Keratinocyte (primary cell): ENCODE data around the gene ST8SIA1. TPM values are rescaled to one million over a fixed set of nuclear protein-coding genes. Genes with fewer than 3 reads are reported as not detected.

ENCODE experiments used
- DNase-seq: peaks from one replicate; pipeline ENCODE4 v3.0.0-alpha.2; 2011; ENCODE audit warnings: low read depth, missing footprints, low spot score
- FAIRE-seq: peaks from 2 replicates; lab custom pipeline; 2011; peaks lifted over from hg19 to GRCh38; lab: Jason Lieb, UNC
- H2AFZ ChIP-seq: 2 replicates; pipeline ENCODE4 v1.6.0; 2012; ENCODE audit warnings: low read length, control low read depth, inconsistent platforms; ENCODE audit not compliant: control insufficient read depth
- H3K27ac ChIP-seq: 2 replicates; pipeline ENCODE4 v1.5.1; 2011; ENCODE audit warnings: low read length; ENCODE audit not compliant: control insufficient read depth, insufficient read depth
- H3K27me3 ChIP-seq: 3 replicates; pipeline ENCODE4 v1.6.0; 2011; ENCODE audit warnings: low read length; ENCODE audit not compliant: control insufficient read depth, insufficient read depth; ENCODE audit errors: extremely low read depth
- H3K36me3 ChIP-seq, 2 experiments: 2 replicates in 1 of 2; 3 replicates in 1 of 2; pipeline ENCODE4 v1.5.1; 2011; ENCODE audit warnings: low read length in 2 of 2, mild to moderate bottlenecking in 1 of 2; ENCODE audit not compliant: control insufficient read depth in 2 of 2, insufficient read depth in 2 of 2; ENCODE audit errors: extremely low read depth in 1 of 2
- H3K4me1 ChIP-seq: 3 replicates; pipeline ENCODE4 v1.5.1; 2011; ENCODE audit warnings: low read length; ENCODE audit not compliant: control insufficient read depth, insufficient read depth; ENCODE audit errors: extremely low read depth
- H3K4me2 ChIP-seq: 3 replicates; pipeline ENCODE4 v1.6.0; 2011; ENCODE audit warnings: low read depth, low read length; ENCODE audit not compliant: control insufficient read depth, insufficient read depth; ENCODE audit errors: extremely low read depth
- H3K4me3 ChIP-seq, 3 experiments: fragments of 200-600 bp in 1 of 3; sonication (generic) in 1 of 3; 2 replicates in 2 of 3; 3 replicates in 1 of 3; pipeline ENCODE4 v1.5.1; 2011 to 2016; ENCODE audit warnings: low read length in 3 of 3, mild to moderate bottlenecking in 3 of 3, control low read depth in 2 of 3, inconsistent platforms in 1 of 3, low read depth in 1 of 3, mixed read lengths in 1 of 3, mixed run types in 1 of 3, moderate library complexity in 1 of 3; ENCODE audit not compliant: control insufficient read depth in 2 of 3, insufficient read depth in 2 of 3; ENCODE audit errors: extremely low read depth in 1 of 3
- H3K79me2 ChIP-seq: 2 replicates; pipeline ENCODE4 v1.6.0; 2012; ENCODE audit warnings: low read length; ENCODE audit not compliant: control insufficient read depth, insufficient read depth
- H3K9ac ChIP-seq: 3 replicates; pipeline ENCODE4 v1.6.0; 2011; ENCODE audit warnings: low read length; ENCODE audit not compliant: control insufficient read depth, insufficient read depth; ENCODE audit errors: extremely low read depth
- H3K9me1 ChIP-seq: 3 replicates; pipeline ENCODE4 v1.6.0; 2011; ENCODE audit warnings: low read length; ENCODE audit not compliant: control insufficient read depth, insufficient read depth; ENCODE audit errors: extremely low read depth
- H3K9me3 ChIP-seq: 2 replicates; pipeline ENCODE4 v1.5.1; 2012; ENCODE audit warnings: low read depth, low read length; ENCODE audit not compliant: control insufficient read depth
- H4K20me1 ChIP-seq: 3 replicates; pipeline ENCODE4 v1.6.0; 2011; ENCODE audit warnings: low read length; ENCODE audit not compliant: control insufficient read depth, insufficient read depth; ENCODE audit errors: extremely low read depth
- EZH2 ChIP-seq: IDR thresholded peaks from one replicate; pipeline ENCODE4 v1.6.1; 2012; ENCODE audit warnings: inconsistent platforms, mild to moderate bottlenecking, low read length, moderate library complexity
- dilution Hi-C: fragments of 300-500 bp; cut with MboI; formaldehyde crosslinking; loops from one replicate; pipeline ENCODE4 v1.7.0; 2020; ENCODE audit warnings: low sequenced_read_pairs; ENCODE audit not compliant: extremely low pct_ligation_motif_present
- polyA plus RNA-seq, 5 experiments: library from polyadenylated mRNA; depleted of rRNA in 3 of 5; stranded (reverse) in 3 of 5; stranded (forward) in 1 of 5; unstranded in 1 of 5; fragments of >200 nt; gene quantifications; 1 replicate in 1 of 5; 2 replicates in 3 of 5; 3 replicates in 1 of 5; pipeline versions ENCODE4 v1.2.1 to v1.2.3, GENCODE V29; 2011 to 2012; ENCODE audit warnings: missing spikeins in 2 of 5, low read depth in 1 of 5, low replicate concordance in 1 of 5
- TF ChIP-seq, protein P1 (sequence below), 3 experiments: IDR thresholded peaks in 1 of 3; conservative IDR thresholded peaks in 1 of 3; optimal IDR thresholded peaks in 1 of 3; 2 replicates in 2 of 3; 3 replicates in 1 of 3; pipeline versions ENCODE3 to v1.5.1; 2011; ENCODE audit warnings: low read length in 3 of 3, mild to moderate bottlenecking in 3 of 3, moderate library complexity in 2 of 3, control low read depth in 1 of 3, inconsistent platforms in 1 of 3; ENCODE audit not compliant: insufficient read depth in 2 of 3; ENCODE audit errors: extremely low read depth in 1 of 3

Gene ST8SIA1
- polyA plus RNA-seq, 1 donor (not counting 4 experiments of a cell fraction or from before 2014, with no cell fraction given), result 0.50 TPM

DNA sequence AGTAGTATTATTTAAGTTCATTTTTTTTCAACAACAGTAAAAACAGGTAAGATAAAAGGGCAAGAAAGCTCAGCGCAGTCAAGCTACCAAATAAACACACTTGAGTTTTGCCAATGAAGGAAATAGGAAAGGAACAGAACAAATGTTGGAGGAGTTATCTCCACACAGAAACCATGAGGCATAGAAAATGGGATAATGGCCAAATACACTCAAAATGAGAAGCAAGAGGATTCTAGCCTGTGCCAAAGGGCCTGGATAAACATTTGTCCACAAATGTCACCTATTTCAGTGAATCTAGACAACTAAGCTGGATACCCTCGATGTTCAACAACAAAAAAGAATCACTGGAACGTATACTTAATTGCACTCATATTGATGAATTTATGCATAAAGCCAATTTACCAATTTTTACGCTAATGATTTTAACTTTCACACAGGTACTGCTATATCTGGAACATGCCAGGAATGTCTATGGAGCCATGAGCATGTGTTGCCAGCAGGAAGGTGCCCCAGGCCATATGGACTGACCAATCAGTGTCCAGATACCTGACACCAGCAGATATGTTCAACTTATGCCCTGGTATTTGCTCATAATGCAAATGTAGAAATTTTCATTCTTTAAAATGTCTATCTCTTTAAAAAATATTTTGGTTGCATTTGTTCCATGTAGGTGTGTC lies 21.1 kb downstream of the ST8SIA1 start:
- Histone ChIP-seq H2AFZ (no peak overlapping the region), H3K27me3 (no peaks in the 10 kb centered on the region), H3K36me3 (no peaks in the 10 kb centered on the region), H3K4me2 (no peak overlapping the region), H4K20me1 (no peaks in the 10 kb centered on the region), H3K27ac (no peak overlapping the region), H3K9me3 (no peaks in the 10 kb centered on the region), H3K9ac (no peak overlapping the region), H3K4me3 (no peak overlapping the region), H3K79me2 (no peaks in the 10 kb centered on the region), H3K9me1 (no peaks in the 10 kb centered on the region), H3K4me1 (peaks cover 5% of the 10 kb centered on the region)
- TF ChIP-seq EZH2, result no peak
- TF ChIP-seq, protein P1, sequence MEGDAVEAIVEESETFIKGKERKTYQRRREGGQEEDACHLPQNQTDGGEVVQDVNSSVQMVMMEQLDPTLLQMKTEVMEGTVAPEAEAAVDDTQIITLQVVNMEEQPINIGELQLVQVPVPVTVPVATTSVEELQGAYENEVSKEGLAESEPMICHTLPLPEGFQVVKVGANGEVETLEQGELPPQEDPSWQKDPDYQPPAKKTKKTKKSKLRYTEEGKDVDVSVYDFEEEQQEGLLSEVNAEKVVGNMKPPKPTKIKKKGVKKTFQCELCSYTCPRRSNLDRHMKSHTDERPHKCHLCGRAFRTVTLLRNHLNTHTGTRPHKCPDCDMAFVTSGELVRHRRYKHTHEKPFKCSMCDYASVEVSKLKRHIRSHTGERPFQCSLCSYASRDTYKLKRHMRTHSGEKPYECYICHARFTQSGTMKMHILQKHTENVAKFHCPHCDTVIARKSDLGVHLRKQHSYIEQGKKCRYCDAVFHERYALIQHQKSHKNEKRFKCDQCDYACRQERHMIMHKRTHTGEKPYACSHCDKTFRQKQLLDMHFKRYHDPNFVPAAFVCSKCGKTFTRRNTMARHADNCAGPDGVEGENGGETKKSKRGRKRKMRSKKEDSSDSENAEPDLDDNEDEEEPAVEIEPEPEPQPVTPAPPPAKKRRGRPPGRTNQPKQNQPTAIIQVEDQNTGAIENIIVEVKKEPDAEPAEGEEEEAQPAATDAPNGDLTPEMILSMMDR (optimal IDR thresholded peaks at IDR 0.05 in 1 of 3, IDR thresholded peaks at IDR 0.05 in 1 of 3, conservative IDR thresholded peaks at IDR 0.05 in 1 of 3; ENCODE audit: extremely low read depth in 1 of 3, insufficient read depth in 2 of 3, low read length in 3 of 3), result no peak
- DNase-seq (no peak), FAIRE-seq (peak; percentile 20)
- dilution Hi-C loops, result no loop called here

GRCh38 chr12:22312336-22312735 lies 22.2 kb downstream of the ST8SIA1 start:
- Histone ChIP-seq H3K36me3 (no peaks in the 10 kb centered on the region), H3K9me1 (no peaks in the 10 kb centered on the region), H3K9me3 (no peaks in the 10 kb centered on the region), H2AFZ (peak overlapping the region; percentile 14), H3K79me2 (no peaks in the 10 kb centered on the region), H3K4me1 (peaks cover 5% of the 10 kb centered on the region), H3K27ac (peak overlapping the region; percentile 6), H3K9ac (no peak overlapping the region), H3K4me3 (no peak overlapping the region), H3K27me3 (no peaks in the 10 kb centered on the region), H4K20me1 (no peaks in the 10 kb centered on the region), H3K4me2 (no peak overlapping the region)
- DNase-seq, result peak; percentile 66
- dilution Hi-C loops, result no loop called here
- peak; percentile 86 for FAIRE-seq
- TF ChIP-seq, protein P1 (optimal IDR thresholded peaks at IDR 0.05 in 1 of 3, IDR thresholded peaks at IDR 0.05 in 1 of 3, conservative IDR thresholded peaks at IDR 0.05 in 1 of 3; ENCODE audit: extremely low read depth in 1 of 3, insufficient read depth in 2 of 3, low read length in 3 of 3), result no peak
- TF ChIP-seq EZH2, result no peak
